Transverse colon (tissue), 4 donors: Measurements from ENCODE around the gene IGF2BP2.

Source experiments
- EP300 ChIP-seq: sonication (generic); formaldehyde crosslinking; IDR thresholded peaks from one replicate; pipeline ENCODE4 v1.6.1; 2017; ENCODE audit warnings: antibody characterized with exemption, low read depth
- POLR2A ChIP-seq: fragments of 450-650 bp; IDR thresholded peaks from one replicate; pipeline ENCODE4 v1.6.1; 2016; ENCODE audit warnings: antibody characterized with exemption, mild to moderate bottlenecking, moderate library complexity
- POLR2AphosphoS5 ChIP-seq, 3 donors: sonication (generic); formaldehyde crosslinking; IDR thresholded peaks; one replicate each; pipeline ENCODE4 v1.6.1; 2016; ENCODE audit warnings: antibody characterized with exemption in 3 of 3
- TF ChIP-seq, protein P1 (sequence below), 5 experiments: fragments of 200-600 bp in 3 of 5; fragments of 450-650 bp in 2 of 5; sonication (generic) in 3 of 5; IDR thresholded peaks; 1 replicate in 2 of 5; 2 replicates in 3 of 5; pipeline ENCODE4 v1.5.1; 2016 to 2017; ENCODE audit warnings: antibody characterized with exemption in 5 of 5, inconsistent platforms in 3 of 5, mild to moderate bottlenecking in 2 of 5, moderate library complexity in 1 of 5

DNA sequence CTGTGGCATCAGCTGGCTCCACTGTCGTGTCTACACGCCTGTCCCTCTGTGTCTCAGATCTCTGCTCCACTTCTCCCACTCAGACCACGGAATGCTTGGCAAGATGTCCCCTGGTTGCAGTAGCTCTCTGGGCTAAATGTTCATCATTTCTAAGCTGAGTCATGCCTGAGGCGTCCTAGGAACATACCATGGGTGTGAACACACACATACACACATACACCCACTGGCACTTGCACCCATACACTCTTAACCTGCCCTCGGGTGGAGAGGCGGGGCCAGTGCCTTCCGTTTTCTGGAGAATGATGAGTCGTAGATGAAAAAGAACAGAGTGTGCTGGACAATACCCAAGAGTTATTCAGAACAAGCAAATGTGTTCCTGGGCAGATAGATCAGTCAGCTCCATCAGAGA is 166.3 kb downstream of the IGF2BP2 start:
- TF ChIP-seq, protein P1, sequence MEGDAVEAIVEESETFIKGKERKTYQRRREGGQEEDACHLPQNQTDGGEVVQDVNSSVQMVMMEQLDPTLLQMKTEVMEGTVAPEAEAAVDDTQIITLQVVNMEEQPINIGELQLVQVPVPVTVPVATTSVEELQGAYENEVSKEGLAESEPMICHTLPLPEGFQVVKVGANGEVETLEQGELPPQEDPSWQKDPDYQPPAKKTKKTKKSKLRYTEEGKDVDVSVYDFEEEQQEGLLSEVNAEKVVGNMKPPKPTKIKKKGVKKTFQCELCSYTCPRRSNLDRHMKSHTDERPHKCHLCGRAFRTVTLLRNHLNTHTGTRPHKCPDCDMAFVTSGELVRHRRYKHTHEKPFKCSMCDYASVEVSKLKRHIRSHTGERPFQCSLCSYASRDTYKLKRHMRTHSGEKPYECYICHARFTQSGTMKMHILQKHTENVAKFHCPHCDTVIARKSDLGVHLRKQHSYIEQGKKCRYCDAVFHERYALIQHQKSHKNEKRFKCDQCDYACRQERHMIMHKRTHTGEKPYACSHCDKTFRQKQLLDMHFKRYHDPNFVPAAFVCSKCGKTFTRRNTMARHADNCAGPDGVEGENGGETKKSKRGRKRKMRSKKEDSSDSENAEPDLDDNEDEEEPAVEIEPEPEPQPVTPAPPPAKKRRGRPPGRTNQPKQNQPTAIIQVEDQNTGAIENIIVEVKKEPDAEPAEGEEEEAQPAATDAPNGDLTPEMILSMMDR (IDR thresholded peaks at IDR 0.05): no peak
- TF ChIP-seq POLR2A: no peak
- peak; percentile 8 for TF ChIP-seq EP300
- peak in 2 of 3 donors; percentile 53 to 74 for TF ChIP-seq POLR2AphosphoS5 (IDR thresholded peaks at IDR 0.05)
